Measurements from ENCODE around the gene RIT1.

- TF ChIP-seq MLX (CRISPR knock-in tag; IDR thresholded peaks at IDR 0.05), result no peak
- TF ChIP-seq, protein P1, sequence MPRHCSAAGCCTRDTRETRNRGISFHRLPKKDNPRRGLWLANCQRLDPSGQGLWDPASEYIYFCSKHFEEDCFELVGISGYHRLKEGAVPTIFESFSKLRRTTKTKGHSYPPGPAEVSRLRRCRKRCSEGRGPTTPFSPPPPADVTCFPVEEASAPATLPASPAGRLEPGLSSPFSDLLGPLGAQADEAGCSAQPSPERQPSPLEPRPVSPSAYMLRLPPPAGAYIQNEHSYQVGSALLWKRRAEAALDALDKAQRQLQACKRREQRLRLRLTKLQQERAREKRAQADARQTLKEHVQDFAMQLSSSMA (CRISPR knock-in tag; IDR thresholded peaks at IDR 0.05), result no peak
- TF ChIP-seq SMYD3 (CRISPR knock-in tag; IDR thresholded peaks at IDR 0.05), result no peak
- no peak for TF ChIP-seq U2AF1 (optimal IDR thresholded peaks at IDR 0.05; ENCODE audit: low read depth, low read length)
- no peak for TF ChIP-seq ZBTB43 (CRISPR knock-in tag; conservative IDR thresholded peaks at IDR 0.05)
- TF ChIP-seq USF2 (IDR thresholded peaks at IDR 0.05; ENCODE audit: low read depth, low read length), result no peak
- no peak for TF ChIP-seq USF2 (CRISPR knock-in tag; IDR thresholded peaks at IDR 0.05; ENCODE audit: borderline replicate concordance)
- TF ChIP-seq, protein P2, sequence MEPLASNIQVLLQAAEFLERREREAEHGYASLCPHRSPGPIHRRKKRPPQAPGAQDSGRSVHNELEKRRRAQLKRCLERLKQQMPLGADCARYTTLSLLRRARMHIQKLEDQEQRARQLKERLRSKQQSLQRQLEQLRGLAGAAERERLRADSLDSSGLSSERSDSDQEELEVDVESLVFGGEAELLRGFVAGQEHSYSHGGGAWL (CRISPR knock-in tag; IDR thresholded peaks at IDR 0.05), result no peak
- no peak for TF ChIP-seq ZNF570 (CRISPR knock-in tag; IDR thresholded peaks at IDR 0.05; ENCODE audit: borderline replicate concordance)
- TF ChIP-seq KDM1A (CRISPR knock-in tag; IDR thresholded peaks at IDR 0.05), result no peak
- TF ChIP-seq EP300 (IDR thresholded peaks at IDR 0.05; ENCODE audit: low read depth in 2 of 2, low read length in 2 of 2), result no peak
- no peak for TF ChIP-seq EP300 (CRISPR knock-in tag; IDR thresholded peaks at IDR 0.05; ENCODE audit: borderline replicate concordance)
- TF ChIP-seq ZNF776 (CRISPR knock-in tag; IDR thresholded peaks at IDR 0.05), result no peak
- TF ChIP-seq MYC (CRISPR knock-in tag; IDR thresholded peaks at IDR 0.05; ENCODE audit: borderline replicate concordance), result no peak
- TF ChIP-seq CTCF (CRISPR knock-in tag; IDR thresholded peaks at IDR 0.05), result no peak
- no peak for TF ChIP-seq FOXJ3 (CRISPR knock-in tag; IDR thresholded peaks at IDR 0.05; ENCODE audit: borderline replicate concordance)
Measured at GRCh38 chr1:155889566-155889965, 21.6 kb downstream of the RIT1 start.
